Liver (tissue), 9 donors: ENCODE data around the gene CREB3L2. TPM values are rescaled to one million over a fixed set of nuclear protein-coding genes. Genes with fewer than 3 reads are reported as not detected.

Source experiments
- DNase-seq: peaks from one replicate; pipeline ENCODE4 v3.0.0-alpha.2; 2017; ENCODE audit warnings: low spot score
- H3K27ac ChIP-seq, 2 donors: one replicate each; pipeline ENCODE4 v1.7.0; 2013; ENCODE audit warnings: inconsistent platforms in 2 of 2, low read length in 2 of 2, control low read depth in 1 of 2, low read depth in 1 of 2, mild to moderate bottlenecking in 1 of 2
- H3K27me3 ChIP-seq, 4 donors: one replicate each; pipeline versions ENCODE4 v1.6.1 to v1.7.0; 2013; ENCODE audit warnings: low read length in 3 of 4, inconsistent platforms in 1 of 4, mild to moderate bottlenecking in 1 of 4, moderate library complexity in 1 of 4; ENCODE audit not compliant: control insufficient read depth in 4 of 4, insufficient read depth in 4 of 4
- H3K36me3 ChIP-seq, 4 donors: one replicate each; pipeline versions ENCODE4 v1.6.1 to v1.7.0; 2013; ENCODE audit warnings: low read length in 3 of 4, mild to moderate bottlenecking in 3 of 4, low read depth in 1 of 4, moderate library complexity in 1 of 4; ENCODE audit not compliant: control insufficient read depth in 4 of 4, insufficient read depth in 3 of 4
- H3K4me1 ChIP-seq, 4 donors: one replicate each; pipeline versions ENCODE4 v1.6.1 to v1.7.0; 2013; ENCODE audit warnings: low read length in 3 of 4, mild to moderate bottlenecking in 3 of 4, moderate library complexity in 1 of 4; ENCODE audit not compliant: control insufficient read depth in 4 of 4, insufficient read depth in 4 of 4
- H3K4me3 ChIP-seq, 3 donors: one replicate each; pipeline versions ENCODE4 v1.6.1 to v1.7.0; 2013; ENCODE audit warnings: low read length in 3 of 3, control low read depth in 1 of 3, low read depth in 1 of 3, mild to moderate bottlenecking in 1 of 3
- H3K9ac ChIP-seq, 2 donors: one replicate each; pipeline ENCODE4 v1.7.0; 2013; ENCODE audit warnings: low read length in 2 of 2, mild to moderate bottlenecking in 2 of 2, moderate library complexity in 2 of 2, control low read depth in 1 of 2, low read depth in 1 of 2
- H3K9me3 ChIP-seq, 4 donors: one replicate each; pipeline versions ENCODE4 v1.6.1 to v1.7.0; 2013; ENCODE audit warnings: low read length in 3 of 4; ENCODE audit not compliant: control insufficient read depth in 4 of 4
- ATF3 ChIP-seq: IDR thresholded peaks from 2 replicates; pipeline ENCODE4 v1.6.1; 2016; ENCODE audit warnings: antibody characterized with exemption
- CTCF ChIP-seq: fragments of 150-350 bp; IDR thresholded peaks from 2 replicates; pipeline ENCODE4 v1.5.1; 2017; ENCODE audit warnings: improper control_type of control experiment, low read depth, low read length; ENCODE audit not compliant: missing input control
- EGR1 ChIP-seq, 2 donors: IDR thresholded peaks; 2 replicates each; pipeline ENCODE4 v1.6.1; 2016 to 2018; ENCODE audit warnings: antibody characterized with exemption in 2 of 2, low read depth in 2 of 2
- FOXA1 ChIP-seq: IDR thresholded peaks from 2 replicates; pipeline ENCODE4 v1.6.1; 2016; ENCODE audit warnings: antibody characterized with exemption
- FOXA2 ChIP-seq: IDR thresholded peaks from 2 replicates; pipeline ENCODE4 v1.6.1; 2016; ENCODE audit warnings: antibody characterized with exemption
- HNF4A ChIP-seq, 2 donors: conservative IDR thresholded peaks; 2 replicates each; pipeline ENCODE4 v1.6.1; 2016; ENCODE audit warnings: antibody characterized with exemption in 2 of 2, mild to moderate bottlenecking in 2 of 2
- HNF4G ChIP-seq: IDR thresholded peaks from 2 replicates; pipeline ENCODE4 v1.6.1; 2016; ENCODE audit warnings: antibody characterized with exemption
- JUND ChIP-seq, 2 donors: IDR thresholded peaks; 2 replicates each; pipeline ENCODE4 v1.6.1; 2016; ENCODE audit warnings: antibody characterized with exemption in 2 of 2
- MAX ChIP-seq: IDR thresholded peaks from 2 replicates; pipeline ENCODE4 v1.6.1; 2016; ENCODE audit warnings: antibody characterized with exemption
- NR2F2 ChIP-seq: IDR thresholded peaks from 2 replicates; pipeline ENCODE4 v1.6.1; 2016; ENCODE audit warnings: antibody characterized with exemption
- RAD21 ChIP-seq, 2 donors: IDR thresholded peaks; 2 replicates each; pipeline ENCODE4 v1.6.1; 2016; ENCODE audit warnings: antibody characterized with exemption in 2 of 2, mild to moderate bottlenecking in 2 of 2
- REST ChIP-seq: IDR thresholded peaks from 2 replicates; pipeline ENCODE4 v1.6.1; 2016; ENCODE audit warnings: antibody characterized with exemption, mild to moderate bottlenecking
- SP1 ChIP-seq: IDR thresholded peaks from 2 replicates; pipeline ENCODE4 v1.6.1; 2018; ENCODE audit warnings: antibody characterized with exemption, mild to moderate bottlenecking
- TAF1 ChIP-seq: conservative IDR thresholded peaks from 2 replicates; pipeline ENCODE4 v1.6.1; 2016; ENCODE audit warnings: antibody characterized with exemption, mild to moderate bottlenecking
- YY1 ChIP-seq: IDR thresholded peaks from 2 replicates; pipeline ENCODE4 v1.6.1; 2016; ENCODE audit warnings: antibody characterized with exemption, mild to moderate bottlenecking
- WGBS: extraction: QIAGEN DNeasy Blood & Tissue Kit; methylation state at CpG from one replicate; pipeline ENCODE4 v1.1.7; 2013; 5-methylcytosine and 5-hydroxymethylcytosine counted together
- polyA plus RNA-seq, 2 donors: library from polyadenylated mRNA; stranded (reverse) in 1 of 2; unstranded in 1 of 2; fragments of 200-250 nt in 1 of 2; fragments of >200 nt in 1 of 2; fragmentation: Nextera tagmentation in 1 of 2; extraction: Ambion mirVana in 1 of 2; gene quantifications; one replicate each; pipeline versions ENCODE4 v1.2.1 to v1.2.3, GENCODE V29; 2013 to 2015
- total RNA-seq, 2 donors: library from RNA; depleted of rRNA; stranded (reverse); fragments of >200 nt; gene quantifications; one replicate each; pipeline ENCODE4 v1.2.3, GENCODE V29; 2014
- donor health status: healthy.
- donor health status: healthy.
- donor health status: healthy.
- donor health status: healthy.
- donor health status: healthy.

Gene CREB3L2
- total and polyA plus RNA-seq, 4 donors: 6.7 to 16.6 (median 9.9) TPM

- Histone ChIP-seq H3K9me3 (no peaks in the 10 kb centered on the region), H3K4me3 (no peak overlapping the region), H3K27ac (no peak overlapping the region), H3K36me3 (peaks cover 0 to 4% (median 0%) of the 10 kb centered on the region in 4 donors), H3K4me1 (peaks cover 0 to 14% (median 3%) of the 10 kb centered on the region in 4 donors), H3K9ac (no peak overlapping the region), H3K27me3 (no peaks in the 10 kb centered on the region)
- TF ChIP-seq SP1 (no peak), REST (no peak), EGR1 (IDR thresholded peaks at IDR 0.05; ENCODE audit: low read depth in 2 of 2) (no peak), MAX (no peak), FOXA2 (no peak), TAF1 (no peak), RAD21 (IDR thresholded peaks at IDR 0.05) (no peak), JUND (IDR thresholded peaks at IDR 0.05) (no peak), NR2F2 (no peak)
- no peak for DNase-seq
- WGBS: 90% methylated on average over 7 of the region's 7 CpGs
Measured at GRCh38 chr7:137962875-137963507, 38.9 kb downstream of the CREB3L2 start.

- Histone ChIP-seq H3K36me3 (peaks cover 0 to 4% (median 0%) of the 10 kb centered on the region in 4 donors), H3K9me3 (no peaks in the 10 kb centered on the region), H3K27me3 (no peaks in the 10 kb centered on the region), H3K4me1 (peaks cover 0 to 12% (median 1%) of the 10 kb centered on the region in 4 donors), H3K27ac (no peak overlapping the region), H3K9ac (no peak overlapping the region), H3K4me3 (no peak overlapping the region)
- TF ChIP-seq ATF3 (no peak), EGR1 (IDR thresholded peaks at IDR 0.05; ENCODE audit: low read depth in 2 of 2) (no peak), NR2F2 (no peak), SP1 (no peak), CTCF (no peak), HNF4G (no peak), FOXA1 (no peak), JUND (IDR thresholded peaks at IDR 0.05) (no peak), HNF4A (conservative IDR thresholded peaks at IDR 0.05) (no peak), REST (no peak), YY1 (no peak)
- no peak for DNase-seq
- WGBS: 91% methylated on average over 5 of the region's 5 CpGs
Measured at GRCh38 chr7:137962491-137962874, 39.4 kb downstream of the CREB3L2 start.
